ENCODE measurements around the gene WDR59.
"Not testable (repeated sequence)": the region's sequence is repeated elsewhere in the genome, so short reads cannot be mapped to it uniquely, and the experiment has no call there.

Gene WDR59

DNA sequence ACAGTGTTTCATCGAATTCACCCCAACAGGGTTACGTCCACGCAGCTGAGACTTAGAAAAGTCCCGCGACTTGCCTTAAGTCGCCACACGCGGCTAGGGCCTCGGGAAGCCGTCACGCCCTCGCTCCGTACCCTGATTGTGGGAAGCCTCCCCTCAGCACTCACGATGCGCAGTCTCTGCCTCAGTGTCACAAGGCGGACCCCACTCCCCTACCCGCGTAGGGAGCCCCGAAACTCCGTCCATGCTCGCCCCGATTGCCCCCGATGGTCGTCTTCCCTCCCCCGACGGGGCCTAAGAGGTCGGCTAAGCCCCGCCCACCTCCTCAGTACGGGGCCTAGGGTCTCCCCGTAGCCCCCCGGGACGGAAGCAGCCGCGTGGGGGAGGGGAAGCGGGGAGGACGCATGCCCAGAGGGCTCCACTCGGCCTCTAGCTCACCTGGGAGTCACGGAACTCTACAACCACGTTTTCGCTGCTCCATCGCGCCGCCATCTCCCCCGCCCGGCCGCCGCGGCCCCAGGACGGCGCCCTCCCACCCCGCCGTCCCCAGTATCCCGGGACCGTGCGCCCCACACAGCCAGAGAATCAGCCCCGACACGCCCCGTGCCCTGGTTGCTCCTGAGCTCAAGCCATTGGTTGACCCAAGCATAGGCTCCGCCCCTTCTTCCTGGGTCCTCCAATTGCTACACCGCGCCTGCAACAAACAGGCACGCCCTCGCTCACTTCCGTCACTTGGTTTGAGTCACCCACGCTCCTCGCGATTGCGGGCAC, at the start of gene WDR59:
Gene WDR59 (minus strand): TSS at position 595 of the 768 bp plus-strand sequence. CDS start 106 bp downstream, at position 489.
- H3K4me3 ChIP-seq (ENCODE audit: low read depth, low read length): peak within 1 kb of the TSS; percentile 100
- TF ChIP-seq, protein P1, sequence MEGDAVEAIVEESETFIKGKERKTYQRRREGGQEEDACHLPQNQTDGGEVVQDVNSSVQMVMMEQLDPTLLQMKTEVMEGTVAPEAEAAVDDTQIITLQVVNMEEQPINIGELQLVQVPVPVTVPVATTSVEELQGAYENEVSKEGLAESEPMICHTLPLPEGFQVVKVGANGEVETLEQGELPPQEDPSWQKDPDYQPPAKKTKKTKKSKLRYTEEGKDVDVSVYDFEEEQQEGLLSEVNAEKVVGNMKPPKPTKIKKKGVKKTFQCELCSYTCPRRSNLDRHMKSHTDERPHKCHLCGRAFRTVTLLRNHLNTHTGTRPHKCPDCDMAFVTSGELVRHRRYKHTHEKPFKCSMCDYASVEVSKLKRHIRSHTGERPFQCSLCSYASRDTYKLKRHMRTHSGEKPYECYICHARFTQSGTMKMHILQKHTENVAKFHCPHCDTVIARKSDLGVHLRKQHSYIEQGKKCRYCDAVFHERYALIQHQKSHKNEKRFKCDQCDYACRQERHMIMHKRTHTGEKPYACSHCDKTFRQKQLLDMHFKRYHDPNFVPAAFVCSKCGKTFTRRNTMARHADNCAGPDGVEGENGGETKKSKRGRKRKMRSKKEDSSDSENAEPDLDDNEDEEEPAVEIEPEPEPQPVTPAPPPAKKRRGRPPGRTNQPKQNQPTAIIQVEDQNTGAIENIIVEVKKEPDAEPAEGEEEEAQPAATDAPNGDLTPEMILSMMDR (IDR thresholded peaks at IDR 0.05; ENCODE audit: insufficient read depth, low read depth, low read length, missing control alignments): no peak
- DNase-seq (ENCODE audit: low read depth): peak; percentile 99

DNA sequence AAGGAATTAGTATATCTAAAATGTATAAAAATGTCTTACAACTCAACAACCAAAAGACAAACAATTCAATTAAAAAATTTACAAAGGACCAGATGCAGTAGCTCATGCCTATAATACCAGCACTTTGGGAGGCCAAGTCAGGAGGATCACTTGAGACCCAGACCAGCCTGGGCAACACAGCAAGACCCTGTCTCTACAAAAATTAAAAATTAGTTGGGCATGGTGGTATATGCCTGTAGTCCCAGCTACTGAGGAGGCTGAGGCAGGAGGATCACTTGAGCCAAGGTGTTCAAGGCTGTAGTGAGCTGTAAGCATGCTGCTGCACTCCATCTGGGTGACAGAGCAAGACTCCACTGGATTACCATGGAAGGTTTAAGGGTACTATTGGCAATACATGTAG, 47.7 kb upstream of the WDR59 start:
- TF ChIP-seq, protein P1 (IDR thresholded peaks at IDR 0.05; ENCODE audit: insufficient read depth, low read depth, low read length, missing control alignments): no peak
- no peak for DNase-seq (ENCODE audit: low read depth)
- H3K4me3 ChIP-seq (ENCODE audit: low read depth, low read length): no peak overlapping the region

GRCh38 chr16:75029854-75030253, 44.9 kb upstream of the WDR59 start:
- TF ChIP-seq, protein P1 (IDR thresholded peaks at IDR 0.05; ENCODE audit: insufficient read depth, low read depth, low read length, missing control alignments): no peak
- DNase-seq (ENCODE audit: low read depth): no peak
- H3K4me3 ChIP-seq (ENCODE audit: low read depth, low read length): no peak overlapping the region

DNA sequence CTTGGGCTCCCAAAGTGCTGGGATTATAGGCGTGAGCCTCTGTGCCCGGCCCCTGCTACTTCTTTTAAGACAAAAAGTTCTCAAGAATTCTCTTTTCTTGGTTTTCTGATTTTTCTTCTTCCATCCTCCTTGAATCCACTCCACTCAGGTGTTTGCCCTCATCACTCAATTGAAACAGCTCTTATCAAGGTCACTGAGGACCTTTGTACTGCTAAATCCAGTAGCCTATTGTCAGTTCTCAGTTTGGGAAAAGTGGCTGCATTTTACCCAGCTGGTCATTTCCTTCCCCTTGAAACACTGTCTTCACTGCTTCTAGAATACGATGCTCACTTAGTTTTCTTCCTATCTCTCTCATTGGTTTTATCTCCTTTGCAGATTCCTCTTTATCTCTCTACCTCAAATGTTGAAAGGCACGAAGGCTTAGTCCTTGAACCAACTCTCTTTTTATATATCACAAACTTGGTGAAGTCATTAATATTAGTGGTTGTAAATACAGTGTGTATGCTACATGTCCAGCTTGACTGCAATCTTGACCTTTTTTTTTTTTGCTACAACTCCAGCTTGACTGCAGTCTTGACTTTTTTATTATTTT, 43.7 kb upstream of the WDR59 start:
- H3K4me3 ChIP-seq (ENCODE audit: low read depth, low read length): no peak overlapping the region
- TF ChIP-seq, protein P1 (IDR thresholded peaks at IDR 0.05; ENCODE audit: insufficient read depth, low read depth, low read length, missing control alignments): no peak
- DNase-seq (ENCODE audit: low read depth): no peak

GRCh38 chr16:75027520-75028300, 42.8 kb upstream of the WDR59 start:
- no peak for DNase-seq (ENCODE audit: low read depth)
- H3K4me3 ChIP-seq (ENCODE audit: low read depth, low read length): no peak overlapping the region
- TF ChIP-seq, protein P1 (IDR thresholded peaks at IDR 0.05; ENCODE audit: insufficient read depth, low read depth, low read length, missing control alignments): no peak

DNA sequence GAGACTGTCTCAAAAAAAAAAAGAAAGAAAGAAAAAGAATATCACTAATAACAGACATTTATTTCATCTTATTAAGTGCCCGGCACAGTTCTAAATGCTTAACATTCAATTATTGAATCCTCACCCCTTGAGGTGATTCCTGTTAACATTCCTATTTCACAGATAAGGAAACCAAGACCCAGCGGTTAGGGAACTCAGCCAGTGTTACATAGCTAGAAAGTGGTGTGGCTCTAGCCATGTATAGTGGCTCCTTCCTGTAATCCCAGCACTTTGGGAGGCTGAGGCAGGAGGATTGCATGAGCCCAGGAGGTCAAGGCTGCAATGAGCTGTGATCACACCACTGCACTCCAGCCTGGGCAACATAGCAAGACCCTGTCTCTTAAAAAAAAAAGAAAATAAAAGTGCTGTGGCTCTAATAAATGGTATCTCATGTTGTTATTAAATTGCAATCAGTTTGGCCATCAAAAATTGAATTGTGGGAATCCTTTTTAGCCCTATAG, 42.0 kb upstream of the WDR59 start:
- no peak overlapping the region for H3K4me3 ChIP-seq (ENCODE audit: low read depth, low read length)
- DNase-seq (ENCODE audit: low read depth): no peak
- TF ChIP-seq, protein P1 (IDR thresholded peaks at IDR 0.05; ENCODE audit: insufficient read depth, low read depth, low read length, missing control alignments): no peak

GRCh38 chr16:75026239-75026891, 41.4 kb upstream of the WDR59 start:
- not testable (repeated sequence) for H3K4me3 ChIP-seq (ENCODE audit: low read depth, low read length); DNase-seq (ENCODE audit: low read depth)
